Measurements from ENCODE around the gene SYT6. TPM values are rescaled to one million over a fixed set of nuclear protein-coding genes. Genes with fewer than 3 reads are reported as not detected.
A peak's percentile ranks its signal among the peaks of the same experiment; 100 is the strongest.

SYT6 gene
- total and polyA plus RNA-seq, 2 of the 13 experiments (the other 11 are each of a cell fraction or from before 2014, with no cell fraction given): not detected

GRCh38 chr1:114154146-114154962, 685 bp upstream of the SYT6 start:
- Histone ChIP-seq H3K4me1 (ENCODE audit: insufficient read depth, low read length) (no peaks in the 10 kb centered on the region), H3K36me3 (replicated peaks in 1 of 2; ENCODE audit: control insufficient read depth in 1 of 2, insufficient read depth in 2 of 2, low read length in 2 of 2) (no peaks in the 10 kb centered on the region), H3K79me2 (ENCODE audit: insufficient read depth, low read length) (no peaks in the 10 kb centered on the region), H3K9me3 (ENCODE audit: low read length) (no peaks in the 10 kb centered on the region), H4K20me1 (ENCODE audit: insufficient read depth, low read length) (no peaks in the 10 kb centered on the region), H3K27me3 (ENCODE audit: control insufficient read depth in 1 of 2, insufficient read depth in 2 of 2, low read length in 2 of 2) (peaks cover 3 to 60% of the 10 kb centered on the region in 2 experiments; a peak in 3 of 5 replicates), H3K4me2 (ENCODE audit: low read depth, low read length) (no peak overlapping the region), H3K27ac (ENCODE audit: extremely low read length, insufficient read depth, low read length) (no peak overlapping the region), H3K4me3 (replicated peaks in 1 of 3; ENCODE audit: insufficient read depth in 1 of 3, low read depth in 2 of 3, low read length in 3 of 3) (no peak overlapping the region), H2AFZ (ENCODE audit: low read length) (no peak overlapping the region), H3K9ac (ENCODE audit: insufficient read depth, low read depth, low read length) (no peak overlapping the region)
- 49% methylated on average over 37 of the region's 41 CpGs for WGBS (ENCODE audit: low lambda C conversion rate)
- in situ Hi-C loops (cut with HindIII; ENCODE audit: extremely low pct_ligation_motif_present, low pct_unique_long_range_greater_than_20kb) (no loop called here), intact Hi-C loops (cut with micrococcal nuclease; ENCODE audit: unreplicated experiment) (no loop called here)
- CTCF ChIA-PET (ENCODE audit: low intra/inter-chr PET ratio, low total read pairs): no interaction called here
- no peak for TF ChIP-seq CEBPG (CRISPR knock-in tag; IDR thresholded peaks at IDR 0.05)
- TF ChIP-seq RFX1 (IDR thresholded peaks at IDR 0.05): peak; percentile 40; the same call in 1 of the 2 replicates
- no peak for DNase-seq (ENCODE audit: low spot score)
- POLR2A ChIA-PET: no interaction called here
- no peak; the same call in 2 of the 3 replicates for ATAC-seq
- no peak for FAIRE-seq
- BruUV-seq (replicated peaks): no TSS peak

GRCh38 chr1:114152508-114153260, 985 bp downstream of the SYT6 start:
- Histone ChIP-seq H3K4me1 (ENCODE audit: insufficient read depth, low read length) (no peaks in the 10 kb centered on the region), H3K9ac (ENCODE audit: insufficient read depth, low read depth, low read length) (no peak overlapping the region), H3K27ac (ENCODE audit: extremely low read length, insufficient read depth, low read length) (no peak overlapping the region), H3K4me2 (ENCODE audit: low read depth, low read length) (peak overlapping the region; percentile 36), H3K36me3 (replicated peaks in 1 of 2; ENCODE audit: control insufficient read depth in 1 of 2, insufficient read depth in 2 of 2, low read length in 2 of 2) (no peaks in the 10 kb centered on the region), H2AFZ (ENCODE audit: low read length) (no peak overlapping the region), H3K9me3 (ENCODE audit: low read length) (no peaks in the 10 kb centered on the region), H3K27me3 (ENCODE audit: control insufficient read depth in 1 of 2, insufficient read depth in 2 of 2, low read length in 2 of 2) (peaks cover 3 to 55% of the 10 kb centered on the region in 2 experiments; a peak in 4 of 5 replicates), H3K79me2 (ENCODE audit: insufficient read depth, low read length) (no peaks in the 10 kb centered on the region), H4K20me1 (ENCODE audit: insufficient read depth, low read length) (no peaks in the 10 kb centered on the region), H3K4me3 (replicated peaks in 1 of 3; ENCODE audit: insufficient read depth in 1 of 3, low read depth in 2 of 3, low read length in 3 of 3) (no peak overlapping the region)
- CTCF ChIA-PET (ENCODE audit: low intra/inter-chr PET ratio, low total read pairs): no interaction called here
- in situ Hi-C loops (cut with HindIII; ENCODE audit: extremely low pct_ligation_motif_present, low pct_unique_long_range_greater_than_20kb): no loop called here
- BruUV-seq (replicated peaks): no TSS peak
- TF ChIP-seq HNRNPK (IDR thresholded peaks at IDR 0.05; ENCODE audit: low read depth, low read length, poor library complexity, severe bottlenecking) (peak; percentile 28), BCL6 (CRISPR knock-in tag; IDR thresholded peaks at IDR 0.05) (peak; percentile 61), ELF4 (CRISPR knock-in tag; IDR thresholded peaks at IDR 0.05; ENCODE audit: borderline replicate concordance) (no peak)
- FAIRE-seq (no peak), DNase-seq (ENCODE audit: low spot score) (no peak), ATAC-seq (peak; percentile 74)
- POLR2A ChIA-PET: no interaction called here
- 49% methylated on average over 28 of the region's 89 CpGs for WGBS (ENCODE audit: low lambda C conversion rate)
- intact Hi-C loops (cut with micrococcal nuclease; ENCODE audit: unreplicated experiment): no loop called here

All from HepG2 (cell line).